Calu3 (cell line): Measurements from ENCODE around the gene SLC38A3. TPM values are rescaled to one million over a fixed set of nuclear protein-coding genes. Genes with fewer than 3 reads are reported as not detected.

Experiments used
- BruUV-seq: library from RNA; stranded (reverse); fragments of 400-500 nt; replicated peaks from 2 replicates; lab custom pipeline; 2021; lab: Mats Ljungman, UMichigan
- CTCF ChIA-PET: fragments of 300-600 bp; sonication (Branson Sonifier 250); formaldehyde crosslinking; loops from one replicate; lab custom pipeline; 2022; ENCODE audit warnings: antibody characterized with exemption; lab: Charles Lee
- DNase-seq: peaks from one replicate; pipeline ENCODE4 v3.0.0; 2022
- H3K27ac Mint-ChIP-seq: one replicate; pipeline ENCODE4 v1.8.0; 2022; ENCODE audit warnings: mixed read lengths; ENCODE audit not compliant: unreplicated experiment
- H3K27me3 Mint-ChIP-seq: one replicate; pipeline ENCODE4 v1.8.0; 2022; ENCODE audit warnings: mixed read lengths; ENCODE audit not compliant: unreplicated experiment
- H3K36me3 Mint-ChIP-seq: one replicate; pipeline ENCODE4 v1.8.0; 2022; ENCODE audit warnings: mild to moderate bottlenecking, moderate library complexity, mixed read lengths; ENCODE audit not compliant: insufficient read depth, unreplicated experiment
- H3K4me1 Mint-ChIP-seq: one replicate; pipeline ENCODE4 v1.8.0; 2022; ENCODE audit warnings: mild to moderate bottlenecking, low read depth, mixed read lengths; ENCODE audit not compliant: unreplicated experiment
- H3K4me3 Mint-ChIP-seq: one replicate; pipeline ENCODE4 v1.8.0; 2022; ENCODE audit warnings: mild to moderate bottlenecking, low read depth, moderate library complexity, mixed read lengths; ENCODE audit not compliant: unreplicated experiment
- H3K9me3 Mint-ChIP-seq: one replicate; pipeline ENCODE4 v1.8.0; 2022; ENCODE audit warnings: low read depth, mixed read lengths; ENCODE audit not compliant: unreplicated experiment
- intact Hi-C: fragments of 100-400 bp; cut with micrococcal nuclease; formaldehyde crosslinking; loops from one replicate; pipeline ENCODE4 v1.10.0; 2022; ENCODE audit not compliant: unreplicated experiment
- total RNA-seq: library from RNA; stranded (reverse); gene quantifications from 2 replicates; pipeline ENCODE4 v1.2.3, GENCODE V29; 2022
- TF ChIP-seq, protein P1 (sequence below): fragments of 200-600 bp; IDR thresholded peaks from one replicate; pipeline ENCODE4 v1.8.0; 2022; ENCODE audit warnings: antibody characterized with exemption; ENCODE audit not compliant: unreplicated experiment

SLC38A3 gene
- total RNA-seq, 1 experiment from 2014 or later: not detected

GRCh38 chr3:50169858-50170257 lies 35.2 kb upstream of the SLC38A3 start:
- Mint-ChIP-seq H3K9me3 (no peaks in the 10 kb centered on the region), H3K4me3 (no peak overlapping the region), H3K27ac (no peak overlapping the region), H3K36me3 (no peaks in the 10 kb centered on the region), H3K4me1 (no peaks in the 10 kb centered on the region), H3K27me3 (no peaks in the 10 kb centered on the region)
- TF ChIP-seq, protein P1, sequence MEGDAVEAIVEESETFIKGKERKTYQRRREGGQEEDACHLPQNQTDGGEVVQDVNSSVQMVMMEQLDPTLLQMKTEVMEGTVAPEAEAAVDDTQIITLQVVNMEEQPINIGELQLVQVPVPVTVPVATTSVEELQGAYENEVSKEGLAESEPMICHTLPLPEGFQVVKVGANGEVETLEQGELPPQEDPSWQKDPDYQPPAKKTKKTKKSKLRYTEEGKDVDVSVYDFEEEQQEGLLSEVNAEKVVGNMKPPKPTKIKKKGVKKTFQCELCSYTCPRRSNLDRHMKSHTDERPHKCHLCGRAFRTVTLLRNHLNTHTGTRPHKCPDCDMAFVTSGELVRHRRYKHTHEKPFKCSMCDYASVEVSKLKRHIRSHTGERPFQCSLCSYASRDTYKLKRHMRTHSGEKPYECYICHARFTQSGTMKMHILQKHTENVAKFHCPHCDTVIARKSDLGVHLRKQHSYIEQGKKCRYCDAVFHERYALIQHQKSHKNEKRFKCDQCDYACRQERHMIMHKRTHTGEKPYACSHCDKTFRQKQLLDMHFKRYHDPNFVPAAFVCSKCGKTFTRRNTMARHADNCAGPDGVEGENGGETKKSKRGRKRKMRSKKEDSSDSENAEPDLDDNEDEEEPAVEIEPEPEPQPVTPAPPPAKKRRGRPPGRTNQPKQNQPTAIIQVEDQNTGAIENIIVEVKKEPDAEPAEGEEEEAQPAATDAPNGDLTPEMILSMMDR: no peak
- no TSS peak for BruUV-seq
- CTCF ChIA-PET: no interaction called here
- intact Hi-C loops: no loop called here
- DNase-seq: no peak

DNA sequence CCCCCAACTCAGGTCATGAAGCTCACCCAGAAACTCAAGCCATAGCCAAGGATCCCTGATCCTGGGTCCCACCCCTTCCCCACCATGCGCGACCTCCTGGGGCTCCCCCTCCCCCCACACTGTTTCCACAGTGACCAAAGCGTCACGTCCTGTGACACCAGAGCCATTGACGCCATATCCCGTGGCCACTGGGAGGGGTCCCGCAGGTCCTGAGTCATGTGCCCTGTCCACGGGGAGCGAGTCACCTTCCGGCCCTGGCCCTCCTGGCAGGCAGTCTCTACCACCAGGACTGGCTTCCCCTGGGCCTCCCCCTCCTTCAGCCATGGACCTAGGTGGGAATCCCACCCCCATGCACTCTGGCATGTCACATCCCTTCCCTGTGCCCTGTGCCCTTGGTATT lies 34.4 kb upstream of the SLC38A3 start:
- CTCF ChIA-PET: no interaction called here
- Mint-ChIP-seq H3K4me3 (no peak overlapping the region), H3K36me3 (no peaks in the 10 kb centered on the region), H3K27ac (no peak overlapping the region), H3K4me1 (no peaks in the 10 kb centered on the region), H3K27me3 (no peaks in the 10 kb centered on the region), H3K9me3 (no peaks in the 10 kb centered on the region)
- no peak for DNase-seq
- intact Hi-C loops: no loop called here
- no TSS peak for BruUV-seq
- TF ChIP-seq, protein P1: no peak

- Mint-ChIP-seq H3K36me3 (no peaks in the 10 kb centered on the region), H3K27ac (no peak overlapping the region), H3K9me3 (no peaks in the 10 kb centered on the region), H3K4me1 (no peaks in the 10 kb centered on the region), H3K27me3 (no peaks in the 10 kb centered on the region), H3K4me3 (no peak overlapping the region)
- intact Hi-C loops: no loop called here
- TF ChIP-seq, protein P1: no peak
- CTCF ChIA-PET: no interaction called here
- BruUV-seq: no TSS peak
- peak; percentile 35 for DNase-seq
Observed at GRCh38 chr3:50171540-50172301, 33.4 kb upstream of the SLC38A3 start.

- no peak overlapping the region for H3K27ac Mint-ChIP-seq
- H3K9me3 Mint-ChIP-seq: no peaks in the 10 kb centered on the region
Observed at GRCh38 chr3:50172626-50173220, 32.3 kb upstream of the SLC38A3 start.

More at GRCh38 chr3:50172626-50173220, 32.3 kb upstream of the SLC38A3 start:
- TF ChIP-seq, protein P1: no peak
- no peak overlapping the region for H3K4me3 Mint-ChIP-seq
- no peaks in the 10 kb centered on the region for H3K36me3 Mint-ChIP-seq
- H3K4me1 Mint-ChIP-seq: no peaks in the 10 kb centered on the region
- H3K27me3 Mint-ChIP-seq: no peaks in the 10 kb centered on the region
- CTCF ChIA-PET: interaction anchor here (1.0 kb wide), 1 partner anchor 9 kb away, joined by 3 read pairs; no protein-coding TSS in a partner anchor
- intact Hi-C loops: no loop called here
- no TSS peak for BruUV-seq
- DNase-seq: no peak
